CD14-positive monocyte (primary cell): ENCODE data around the gene ADAD1. TPM values are rescaled to one million over a fixed set of nuclear protein-coding genes. Genes with fewer than 3 reads are reported as not detected.

Experiments
- DNase-seq, 3 donors: peaks; one replicate each; pipeline ENCODE4 v3.0.0-alpha.2; 2011 to 2022
- H2AFZ ChIP-seq: 2 replicates; pipeline ENCODE4 v1.6.0; 2012; ENCODE audit warnings: mild to moderate bottlenecking, low read depth, low read length, inconsistent platforms; ENCODE audit not compliant: insufficient read depth, poor library complexity, severe bottlenecking
- H3K27ac ChIP-seq, 2 donors: 1 replicate in 1 of 2; 2 replicates in 1 of 2; pipeline ENCODE4 v1.5.1; 2012 to 2013; ENCODE audit warnings: low read length in 2 of 2, control low read depth in 1 of 2, inconsistent platforms in 1 of 2, low read depth in 1 of 2, mild to moderate bottlenecking in 1 of 2
- H3K27me3 ChIP-seq, 2 donors: one replicate each; pipeline versions ENCODE4 v1.6.0 to v1.6.1; 2011 to 2013; ENCODE audit warnings: low read length in 2 of 2; ENCODE audit not compliant: control insufficient read depth in 2 of 2, insufficient read depth in 2 of 2
- H3K36me3 ChIP-seq, 2 donors: replicated peaks in 1 of 2; 1 replicate in 1 of 2; 2 replicates in 1 of 2; pipeline versions ENCODE4 v1.5.1 to v1.6.1; 2012 to 2013; ENCODE audit warnings: low read length in 2 of 2, control low read depth in 1 of 2, inconsistent platforms in 1 of 2, mild to moderate bottlenecking in 1 of 2; ENCODE audit not compliant: insufficient read depth in 2 of 2, control insufficient read depth in 1 of 2
- H3K4me1 ChIP-seq, 2 donors: 1 replicate in 1 of 2; 2 replicates in 1 of 2; pipeline versions ENCODE4 v1.5.1 to v1.6.1; 2012 to 2013; ENCODE audit warnings: low read length in 2 of 2, control low read depth in 1 of 2, inconsistent platforms in 1 of 2, mild to moderate bottlenecking in 1 of 2, moderate library complexity in 1 of 2; ENCODE audit not compliant: insufficient read depth in 2 of 2, control insufficient read depth in 1 of 2
- H3K4me2 ChIP-seq: replicated peaks from 2 replicates; pipeline ENCODE3; 2012; ENCODE audit warnings: low read length, moderate library complexity, mild to moderate bottlenecking; ENCODE audit not compliant: poor library complexity, severe bottlenecking; ENCODE audit errors: extremely low read depth
- H3K4me3 ChIP-seq, 3 experiments: fragments of 200-600 bp in 1 of 3; sonication (generic) in 1 of 3; replicated peaks in 1 of 3; 1 replicate in 2 of 3; 2 replicates in 1 of 3; pipeline ENCODE4 v1.5.1; 2011 to 2013; ENCODE audit warnings: low read length in 3 of 3, mild to moderate bottlenecking in 3 of 3, control low read depth in 2 of 3, low read depth in 2 of 3, inconsistent platforms in 1 of 3, moderate library complexity in 1 of 3
- H3K79me2 ChIP-seq: 2 replicates; pipeline ENCODE4 v1.6.0; 2012; ENCODE audit warnings: mild to moderate bottlenecking, control low read depth, inconsistent platforms, low read length, moderate library complexity; ENCODE audit not compliant: insufficient read depth
- H3K9ac ChIP-seq: 2 replicates; pipeline ENCODE4 v1.6.0; 2017; ENCODE audit warnings: low read length, mild to moderate bottlenecking; ENCODE audit not compliant: insufficient read depth, poor library complexity, severe bottlenecking
- H3K9me3 ChIP-seq, 2 donors: replicated peaks in 1 of 2; 1 replicate in 1 of 2; 2 replicates in 1 of 2; pipeline versions ENCODE4 v1.5.1 to v1.6.1; 2012 to 2013; ENCODE audit warnings: low read length in 2 of 2, control low read depth in 1 of 2; ENCODE audit not compliant: control insufficient read depth in 1 of 2, insufficient read depth in 1 of 2
- H4K20me1 ChIP-seq: 2 replicates; pipeline ENCODE4 v1.6.0; 2012; ENCODE audit warnings: mild to moderate bottlenecking, low read length, control low read depth, moderate library complexity; ENCODE audit not compliant: insufficient read depth
- H3K27ac Mint-ChIP-seq, 7 donors: one replicate each; pipeline ENCODE4 v1.8.0; 2020; ENCODE audit warnings: mild to moderate bottlenecking in 7 of 7, mixed read lengths in 7 of 7, moderate library complexity in 6 of 7, inconsistent platforms in 2 of 7
- H3K27me3 Mint-ChIP-seq, 3 donors: one replicate each; pipeline ENCODE4 v1.8.0; 2021 to 2022; ENCODE audit warnings: low read depth in 3 of 3, mild to moderate bottlenecking in 3 of 3, mixed read lengths in 3 of 3, moderate library complexity in 3 of 3, inconsistent platforms in 1 of 3
- H3K36me3 Mint-ChIP-seq, 2 donors: one replicate each; pipeline ENCODE4 v1.8.0; 2020; ENCODE audit warnings: mixed read lengths in 2 of 2, inconsistent platforms in 1 of 2, mild to moderate bottlenecking in 1 of 2
- H3K4me1 Mint-ChIP-seq: one replicate; pipeline ENCODE4 v1.8.0; 2020; ENCODE audit warnings: mild to moderate bottlenecking, mixed read lengths
- H3K4me3 Mint-ChIP-seq, 2 donors: one replicate each; pipeline ENCODE4 v1.8.0; 2020; ENCODE audit warnings: mild to moderate bottlenecking in 2 of 2, mixed read lengths in 2 of 2, moderate library complexity in 1 of 2
- H3K9me3 Mint-ChIP-seq, 7 donors: one replicate each; pipeline ENCODE4 v1.8.0; 2020 to 2022; ENCODE audit warnings: mixed read lengths in 7 of 7, mild to moderate bottlenecking in 6 of 7, moderate library complexity in 6 of 7, inconsistent platforms in 2 of 7
- CTCF ChIP-seq: fragments of 200-600 bp; IDR thresholded peaks from one replicate; pipeline ENCODE4 v1.8.0; 2022; ENCODE audit warnings: antibody characterized with exemption, mild to moderate bottlenecking
- WGBS: methylation state at CpG from one replicate; pipeline ENCODE4 v1.1.5; 2013; ENCODE audit warnings: missing lambda C conversion rate; ENCODE audit not compliant: insufficient coverage; 5-methylcytosine and 5-hydroxymethylcytosine counted together
- intact Hi-C, 2 donors: fragments of 100-400 bp; cut with micrococcal nuclease; formaldehyde crosslinking; loops; one replicate each; pipeline versions ENCODE4 v1.15.0 to v1.15.1; 2023
- polyA plus RNA-seq, 3 donors: library from polyadenylated mRNA; depleted of rRNA in 1 of 3; unstranded in 2 of 3; stranded (reverse) in 1 of 3; fragments of 300-500 nt in 2 of 3; fragments of >200 nt in 1 of 3; fragmentation: Illumina TruSeq in 2 of 3; gene quantifications; 1 replicate in 2 of 3; 2 replicates in 1 of 3; pipeline ENCODE4 v1.2.3, GENCODE V29; 2012 to 2021

The ADAD1 gene
- polyA plus RNA-seq, 3 donors = not detected

GRCh38 chr4:122456231-122457116, 77.7 kb downstream of the ADAD1 start, which contains the start of gene IL2:
Gene IL2 (minus strand): TSS chr4:122456725. CDS start chr4:122456440, 285 bp downstream.
- no peaks in the 10 kb centered on the region for H3K36me3 Mint-ChIP-seq
- H3K9me3 ChIP-seq = no peaks in the 10 kb centered on the region
- no peaks in the 10 kb centered on the region for H3K9me3 Mint-ChIP-seq
- H3K27me3 Mint-ChIP-seq = peaks cover 0 to 1% (median 0%) of the 10 kb centered on the region in 3 donors
- no peak within 1 kb of the TSS for H3K4me3 ChIP-seq
- H3K36me3 ChIP-seq = no peaks in the 10 kb centered on the region
- H4K20me1 ChIP-seq = no peaks in the 10 kb centered on the region
- no peaks in the 10 kb centered on the region for H3K79me2 ChIP-seq
- H3K27ac ChIP-seq = no peak within 1 kb of the TSS
- no peak within 1 kb of the TSS for H3K4me3 Mint-ChIP-seq
- intact Hi-C loops = no loop called here
- peaks cover 9% of the 10 kb centered on the region for H3K4me1 Mint-ChIP-seq
- H3K27me3 ChIP-seq = no peaks in the 10 kb centered on the region
- no peak within 1 kb of the TSS for H3K4me2 ChIP-seq
- H3K9ac ChIP-seq = no peak within 1 kb of the TSS
- H3K27ac Mint-ChIP-seq = no peak within 1 kb of the TSS
- no peak for DNase-seq
- no CpG with 5 or more reads among the region's 2 CpGs for WGBS
- H2AFZ ChIP-seq = no peak within 1 kb of the TSS
- no peak for TF ChIP-seq CTCF
- no peaks in the 10 kb centered on the region for H3K4me1 ChIP-seq

- no peaks in the 10 kb centered on the region for H3K27me3 Mint-ChIP-seq
- H3K27ac Mint-ChIP-seq = peak overlapping the region in 1 of 7 donors; percentile 15
- peaks cover 0 to 7% (median 3%) of the 10 kb centered on the region in 7 donors for H3K9me3 Mint-ChIP-seq
- peak overlapping the region; percentile 71 for H2AFZ ChIP-seq
- peak overlapping the region; percentile 4 to 65 (median 32) for H3K4me3 ChIP-seq
- H3K4me2 ChIP-seq = peak overlapping the region; percentile 60
- intact Hi-C loops = no loop called here
- peaks cover 9% of the 10 kb centered on the region for H3K4me1 Mint-ChIP-seq
- WGBS = 0% methylated on average over 3 of the region's 5 CpGs
- peak; percentile 0 to 8 (median 6) for DNase-seq
- H3K27ac ChIP-seq = no peak overlapping the region
- H3K4me1 ChIP-seq = no peaks in the 10 kb centered on the region
- TF ChIP-seq CTCF = no peak
- H4K20me1 ChIP-seq = no peaks in the 10 kb centered on the region
- H3K9me3 ChIP-seq = no peaks in the 10 kb centered on the region
- H3K4me3 Mint-ChIP-seq = peak overlapping the region; percentile 37 to 79
- no peaks in the 10 kb centered on the region for H3K27me3 ChIP-seq
- no peaks in the 10 kb centered on the region for H3K36me3 Mint-ChIP-seq
- H3K79me2 ChIP-seq = no peaks in the 10 kb centered on the region
- H3K9ac ChIP-seq = peak overlapping the region; percentile 21
- no peaks in the 10 kb centered on the region for H3K36me3 ChIP-seq
Measured at GRCh38 chr4:122458625-122459024, 79.8 kb downstream of the ADAD1 start.
